Dendritic cell treated with granulocyte-macrophage colony-stimulating factor and Interleukin-4, amounts not matched to agents 40 ng/mL and 50 ng/mL, for 4 days (primary cell): ENCODE results near the gene COMT.

Experiments
- H3K27ac Mint-ChIP-seq: one replicate; pipeline ENCODE4 v1.8.0; 2022; ENCODE audit warnings: mild to moderate bottlenecking, mixed read lengths
- H3K27me3 Mint-ChIP-seq: one replicate; pipeline ENCODE4 v1.8.0; 2022; ENCODE audit warnings: mild to moderate bottlenecking, mixed read lengths
- H3K36me3 Mint-ChIP-seq: one replicate; pipeline ENCODE4 v1.8.0; 2022; ENCODE audit warnings: low read depth, mixed read lengths
- H3K4me1 Mint-ChIP-seq: one replicate; pipeline ENCODE4 v1.8.0; 2022; ENCODE audit warnings: low read depth, mixed read lengths
- H3K4me3 Mint-ChIP-seq: one replicate; pipeline ENCODE4 v1.8.0; 2022; ENCODE audit warnings: mild to moderate bottlenecking, moderate library complexity, mixed read lengths
- H3K9me3 Mint-ChIP-seq: one replicate; pipeline ENCODE4 v1.8.0; 2022; ENCODE audit warnings: mixed read lengths
- intact Hi-C: fragments of 100-400 bp; cut with micrococcal nuclease; formaldehyde crosslinking; loops from one replicate; pipeline ENCODE4 v1.15.0; 2022

The COMT gene

DNA sequence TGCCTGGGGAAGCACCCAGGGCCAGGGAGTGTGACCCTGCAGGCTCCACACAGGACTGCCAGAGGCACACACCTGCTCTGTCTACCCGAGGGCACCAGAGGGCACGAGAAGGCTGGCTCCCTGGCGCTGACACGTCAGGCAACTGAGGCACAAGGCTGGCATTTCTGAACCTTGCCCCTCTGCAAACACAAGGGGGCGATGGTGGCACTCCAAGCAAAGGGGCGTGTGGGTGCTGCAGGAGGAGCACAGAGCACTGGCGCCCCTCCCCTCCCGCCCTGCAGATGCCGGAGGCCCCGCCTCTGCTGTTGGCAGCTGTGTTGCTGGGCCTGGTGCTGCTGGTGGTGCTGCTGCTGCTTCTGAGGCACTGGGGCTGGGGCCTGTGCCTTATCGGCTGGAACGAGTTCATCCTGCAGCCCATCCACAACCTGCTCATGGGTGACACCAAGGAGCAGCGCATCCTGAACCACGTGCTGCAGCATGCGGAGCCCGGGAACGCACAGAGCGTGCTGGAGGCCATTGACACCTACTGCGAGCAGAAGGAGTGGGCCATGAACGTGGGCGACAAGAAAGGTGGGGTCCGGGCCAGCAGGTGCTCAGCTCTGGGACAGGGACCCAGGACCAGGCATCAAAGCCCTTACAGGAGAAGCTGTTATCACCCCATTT, 20.8 kb downstream of the COMT start:
- intact Hi-C loops, result no loop called here
- Mint-ChIP-seq H3K27me3 (no peaks in the 10 kb centered on the region), H3K4me3 (no peak overlapping the region), H3K9me3 (no peaks in the 10 kb centered on the region), H3K36me3 (peaks cover 88% of the 10 kb centered on the region), H3K27ac (no peak overlapping the region), H3K4me1 (peaks cover 23% of the 10 kb centered on the region)

DNA sequence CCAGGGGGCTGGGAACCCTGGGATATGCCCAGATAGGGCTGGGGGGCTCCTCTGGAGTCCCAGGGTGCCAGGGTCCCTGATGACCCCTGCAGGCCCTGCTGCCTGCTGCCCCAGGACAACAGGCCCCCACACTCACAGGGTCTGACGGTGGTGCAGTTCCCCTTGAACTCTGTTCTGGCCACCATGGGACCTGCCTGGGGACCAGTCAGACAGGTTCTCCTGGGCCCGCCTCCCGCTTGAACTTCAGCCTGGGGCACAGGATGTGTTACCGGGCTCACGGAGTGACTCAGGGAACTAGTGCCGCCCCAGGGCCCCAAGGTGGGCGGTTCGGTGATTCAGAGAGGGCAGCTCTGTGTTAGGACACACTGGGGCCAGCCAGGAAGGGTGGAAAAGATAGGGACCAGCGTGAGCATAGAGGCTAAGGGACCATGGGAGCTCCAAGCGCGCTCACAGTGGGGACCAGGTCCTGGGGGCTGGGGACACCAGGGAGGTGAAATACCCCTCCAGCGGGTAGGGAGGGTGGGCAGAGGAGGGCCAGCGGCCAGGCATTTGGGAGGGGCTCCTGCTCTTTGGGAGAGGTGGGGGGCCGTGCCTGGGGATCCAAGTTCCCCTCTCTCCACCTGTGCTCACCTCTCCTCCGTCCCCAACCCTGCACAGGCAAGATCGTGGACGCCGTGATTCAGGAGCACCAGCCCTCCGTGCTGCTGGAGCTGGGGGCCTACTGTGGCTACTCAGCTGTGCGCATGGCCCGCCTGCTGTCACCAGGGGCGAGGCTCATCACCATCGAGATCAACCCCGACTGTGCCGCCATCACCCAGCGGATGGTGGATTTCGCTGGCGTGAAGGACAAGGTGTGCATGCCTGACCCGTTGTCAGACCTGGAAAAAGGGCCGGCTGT, 21.6 kb downstream of the COMT start:
- H3K27me3 Mint-ChIP-seq, result no peaks in the 10 kb centered on the region
- no peaks in the 10 kb centered on the region for H3K9me3 Mint-ChIP-seq
- H3K4me1 Mint-ChIP-seq, result peaks cover 23% of the 10 kb centered on the region
- H3K4me3 Mint-ChIP-seq, result no peak overlapping the region
- intact Hi-C loops, result no loop called here
- H3K36me3 Mint-ChIP-seq, result peaks cover 93% of the 10 kb centered on the region
- H3K27ac Mint-ChIP-seq, result no peak overlapping the region

DNA sequence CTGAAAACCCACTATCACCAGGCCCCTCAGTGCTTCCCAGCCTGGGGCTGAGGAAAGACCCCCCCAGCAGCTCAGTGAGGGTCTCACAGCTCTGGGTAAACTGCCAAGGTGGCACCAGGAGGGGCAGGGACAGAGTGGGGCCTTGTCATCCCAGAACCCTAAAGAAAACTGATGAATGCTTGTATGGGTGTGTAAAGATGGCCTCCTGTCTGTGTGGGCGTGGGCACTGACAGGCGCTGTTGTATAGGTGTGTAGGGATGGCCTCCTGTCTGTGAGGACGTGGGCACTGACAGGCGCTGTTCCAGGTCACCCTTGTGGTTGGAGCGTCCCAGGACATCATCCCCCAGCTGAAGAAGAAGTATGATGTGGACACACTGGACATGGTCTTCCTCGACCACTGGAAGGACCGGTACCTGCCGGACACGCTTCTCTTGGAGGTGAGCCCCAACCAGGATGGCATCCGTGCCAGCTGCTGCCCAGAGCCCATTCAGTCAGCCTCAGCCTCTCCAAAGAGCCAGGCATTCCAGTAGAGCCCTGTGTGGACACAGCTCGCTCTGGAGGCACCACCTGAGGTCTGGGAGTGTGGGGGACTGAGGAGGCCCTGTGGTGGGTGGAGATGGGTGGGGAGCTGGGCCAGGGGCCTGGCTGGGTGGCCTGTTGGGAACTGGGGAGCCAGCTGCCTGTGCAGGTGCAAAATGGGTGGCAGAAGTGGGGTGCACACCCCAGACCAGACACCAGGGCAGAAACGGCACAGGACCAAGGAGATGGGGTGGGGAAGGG, 22.5 kb downstream of the COMT start:
- peaks cover 98% of the 10 kb centered on the region for H3K36me3 Mint-ChIP-seq
- H3K4me3 Mint-ChIP-seq, result no peak overlapping the region
- no peaks in the 10 kb centered on the region for H3K27me3 Mint-ChIP-seq
- peaks cover 19% of the 10 kb centered on the region for H3K4me1 Mint-ChIP-seq
- intact Hi-C loops, result no loop called here
- no peaks in the 10 kb centered on the region for H3K9me3 Mint-ChIP-seq
- no peak overlapping the region for H3K27ac Mint-ChIP-seq

DNA sequence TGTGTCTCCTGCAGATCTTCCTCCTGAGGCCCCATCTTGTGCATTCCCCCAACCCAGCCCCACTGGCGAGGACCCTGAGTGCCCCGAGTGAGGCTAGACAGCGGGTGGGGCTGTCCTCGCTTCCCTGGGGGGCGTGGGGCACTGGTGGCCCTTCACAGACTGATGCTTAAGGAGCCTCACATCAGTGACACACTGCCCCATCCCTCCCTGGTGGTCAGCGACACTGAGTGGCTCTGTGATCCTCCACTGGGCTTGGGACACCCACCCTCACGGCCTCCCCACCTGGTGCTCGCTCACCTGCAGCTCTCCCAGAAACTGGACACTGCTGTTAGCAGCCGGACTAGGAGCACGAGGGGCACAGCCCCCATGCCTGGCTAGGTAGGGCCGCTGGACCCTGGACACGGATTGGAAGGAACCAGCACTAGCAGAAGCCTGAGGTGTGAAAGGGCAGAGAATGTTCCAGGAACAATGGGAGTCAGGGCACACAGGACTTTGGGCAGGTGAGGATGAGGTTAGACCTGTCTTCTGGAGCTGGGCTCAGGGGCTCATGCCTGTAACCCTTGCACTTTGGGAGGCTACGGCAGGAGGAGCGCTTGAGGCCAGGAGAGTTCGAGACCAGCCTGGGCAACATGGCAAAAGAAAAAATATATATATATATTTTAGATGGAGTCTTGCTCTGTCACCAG, 23.3 kb downstream of the COMT start:
- Mint-ChIP-seq H3K4me3 (no peak overlapping the region), H3K4me1 (peaks cover 11% of the 10 kb centered on the region), H3K36me3 (peaks cover 98% of the 10 kb centered on the region), H3K27ac (no peak overlapping the region), H3K9me3 (no peaks in the 10 kb centered on the region), H3K27me3 (no peaks in the 10 kb centered on the region)
- intact Hi-C loops, result no loop called here

DNA sequence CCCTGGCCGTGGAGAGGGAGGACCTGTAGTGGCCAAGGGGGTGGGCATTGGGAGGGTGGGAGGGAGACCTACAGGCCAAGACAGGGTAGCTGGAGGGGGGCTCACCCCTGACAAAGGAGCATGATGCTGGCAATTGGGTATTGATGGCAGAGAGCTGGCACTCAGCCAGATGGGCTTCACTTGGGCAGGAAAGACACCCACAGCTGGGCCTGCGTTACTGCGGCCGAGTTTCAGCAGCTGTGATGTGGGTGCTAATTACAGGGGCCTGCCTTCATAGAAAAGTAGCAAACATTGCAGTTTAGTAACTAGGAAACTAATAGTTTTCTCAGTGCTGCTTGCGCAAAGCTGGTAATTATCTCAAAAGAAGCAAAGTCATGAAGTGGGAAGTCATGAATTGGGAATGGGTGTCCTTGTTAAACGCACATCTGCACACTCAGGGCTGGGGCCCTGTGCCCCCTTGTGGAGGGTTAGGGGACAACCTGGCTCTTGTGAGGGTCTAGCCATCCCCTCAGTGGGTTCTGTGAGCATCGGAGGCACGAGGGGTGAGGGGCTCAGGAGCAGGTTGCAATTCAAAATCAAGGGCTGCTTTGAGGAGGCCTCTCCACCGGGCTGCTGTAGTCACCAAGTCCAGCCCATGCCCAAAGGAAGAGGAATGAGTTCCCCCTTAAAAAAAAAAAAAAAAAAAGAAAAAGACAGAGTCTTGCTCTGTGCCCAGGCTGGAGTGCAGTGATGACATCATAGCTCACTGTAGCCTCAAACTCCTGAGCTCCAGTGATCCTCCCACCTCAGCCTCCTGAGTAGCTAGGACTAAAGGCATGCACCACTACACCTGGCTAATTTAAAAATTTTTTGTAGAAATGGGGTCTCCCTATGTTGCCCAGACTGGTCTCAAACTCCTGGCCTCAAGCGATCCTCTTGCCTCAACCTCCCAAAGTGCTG, 24.5 kb downstream of the COMT start:
- no peak overlapping the region for H3K4me3 Mint-ChIP-seq
- H3K4me1 Mint-ChIP-seq, result peaks cover 16% of the 10 kb centered on the region
- intact Hi-C loops, result no loop called here
- peaks cover 93% of the 10 kb centered on the region for H3K36me3 Mint-ChIP-seq
- no peak overlapping the region for H3K27ac Mint-ChIP-seq
- H3K9me3 Mint-ChIP-seq, result no peaks in the 10 kb centered on the region
- H3K27me3 Mint-ChIP-seq, result no peaks in the 10 kb centered on the region

DNA sequence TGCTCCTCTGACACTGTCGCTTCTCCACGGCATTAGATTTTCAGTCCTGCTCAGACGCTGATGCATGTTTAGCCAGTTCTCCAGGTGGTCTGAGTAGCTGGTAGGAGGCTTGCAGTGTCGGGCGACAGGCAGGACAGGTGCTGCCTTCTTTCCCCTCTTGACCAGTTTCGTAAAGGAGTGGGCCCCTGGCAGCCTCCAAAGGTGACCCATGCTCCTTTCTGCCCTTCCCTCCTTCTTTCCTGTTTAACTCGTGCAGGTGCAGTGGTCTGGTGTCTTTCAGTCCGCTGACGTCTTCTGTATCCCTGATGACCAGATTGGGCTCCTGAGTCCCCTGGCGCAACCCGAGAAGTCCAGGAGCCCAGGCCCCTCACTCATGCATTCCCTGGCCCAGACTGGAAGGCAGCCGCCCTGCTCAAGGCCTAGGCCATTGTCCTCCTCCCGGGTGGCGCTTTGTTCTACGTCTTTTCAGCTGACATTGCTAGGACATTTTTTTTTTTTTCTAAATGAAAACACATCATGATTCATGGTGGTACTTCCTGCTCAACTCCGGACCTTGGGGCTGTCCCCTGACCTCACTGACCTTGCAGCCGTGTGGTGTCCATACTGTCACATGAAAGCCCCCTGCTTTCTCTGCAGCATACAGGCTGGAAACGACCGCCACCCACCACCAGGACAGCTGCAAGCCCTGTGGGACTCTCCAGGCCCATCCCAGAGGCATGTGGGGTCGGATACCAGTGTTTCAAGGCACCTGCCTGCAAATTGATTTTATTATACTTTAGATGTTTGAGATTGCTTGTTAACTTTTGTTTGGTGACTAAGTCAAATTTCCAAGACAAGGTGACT, 25.6 kb downstream of the COMT start:
- Mint-ChIP-seq H3K4me3 (no peak overlapping the region), H3K4me1 (peaks cover 9% of the 10 kb centered on the region), H3K27ac (no peak overlapping the region), H3K27me3 (no peaks in the 10 kb centered on the region), H3K36me3 (peaks cover 89% of the 10 kb centered on the region), H3K9me3 (no peaks in the 10 kb centered on the region)
- intact Hi-C loops, result no loop called here

DNA sequence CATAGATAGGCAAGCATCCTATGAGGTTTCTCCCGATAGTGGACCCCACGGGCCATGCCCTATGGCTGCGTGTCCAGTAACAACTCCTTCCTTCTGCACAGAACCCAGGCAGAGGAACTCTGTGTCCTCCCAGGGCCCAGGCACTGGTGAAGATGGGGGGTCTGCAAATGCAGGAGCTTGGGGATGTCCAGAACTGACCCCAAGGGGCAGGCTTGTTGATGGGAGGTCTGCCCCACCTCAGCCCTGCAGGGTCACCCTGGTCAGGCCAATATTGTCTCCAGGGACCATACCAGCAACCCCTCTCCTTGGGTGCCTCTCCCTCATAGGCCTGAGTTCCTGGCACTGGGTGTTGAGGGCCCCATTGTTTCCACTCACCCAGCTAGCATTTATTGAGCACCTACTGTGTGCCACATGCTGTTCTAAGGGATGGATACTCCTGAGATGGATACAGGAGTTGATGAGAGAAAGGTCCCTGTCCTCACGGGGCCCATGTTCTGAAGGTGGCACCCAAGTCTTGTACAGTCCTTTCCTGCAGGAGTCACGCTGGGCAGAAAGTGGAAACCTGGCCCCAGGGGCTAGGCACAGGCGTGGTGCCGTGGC, 26.4 kb downstream of the COMT start:
- intact Hi-C loops, result no loop called here
- Mint-ChIP-seq H3K4me3 (no peak overlapping the region), H3K9me3 (no peaks in the 10 kb centered on the region), H3K4me1 (peaks cover 6% of the 10 kb centered on the region), H3K27me3 (no peaks in the 10 kb centered on the region), H3K36me3 (peaks cover 85% of the 10 kb centered on the region), H3K27ac (no peak overlapping the region)

DNA sequence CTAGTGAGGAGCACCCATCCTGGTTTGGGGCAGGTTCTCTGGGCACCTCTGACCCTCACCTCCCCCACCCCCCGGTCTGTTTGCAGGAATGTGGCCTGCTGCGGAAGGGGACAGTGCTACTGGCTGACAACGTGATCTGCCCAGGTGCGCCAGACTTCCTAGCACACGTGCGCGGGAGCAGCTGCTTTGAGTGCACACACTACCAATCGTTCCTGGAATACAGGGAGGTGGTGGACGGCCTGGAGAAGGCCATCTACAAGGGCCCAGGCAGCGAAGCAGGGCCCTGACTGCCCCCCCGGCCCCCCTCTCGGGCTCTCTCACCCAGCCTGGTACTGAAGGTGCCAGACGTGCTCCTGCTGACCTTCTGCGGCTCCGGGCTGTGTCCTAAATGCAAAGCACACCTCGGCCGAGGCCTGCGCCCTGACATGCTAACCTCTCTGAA, 26.9 kb downstream of the COMT start:
- Mint-ChIP-seq H3K27ac (no peak overlapping the region), H3K9me3 (no peaks in the 10 kb centered on the region)
- intact Hi-C loops, result no loop called here

DNA sequence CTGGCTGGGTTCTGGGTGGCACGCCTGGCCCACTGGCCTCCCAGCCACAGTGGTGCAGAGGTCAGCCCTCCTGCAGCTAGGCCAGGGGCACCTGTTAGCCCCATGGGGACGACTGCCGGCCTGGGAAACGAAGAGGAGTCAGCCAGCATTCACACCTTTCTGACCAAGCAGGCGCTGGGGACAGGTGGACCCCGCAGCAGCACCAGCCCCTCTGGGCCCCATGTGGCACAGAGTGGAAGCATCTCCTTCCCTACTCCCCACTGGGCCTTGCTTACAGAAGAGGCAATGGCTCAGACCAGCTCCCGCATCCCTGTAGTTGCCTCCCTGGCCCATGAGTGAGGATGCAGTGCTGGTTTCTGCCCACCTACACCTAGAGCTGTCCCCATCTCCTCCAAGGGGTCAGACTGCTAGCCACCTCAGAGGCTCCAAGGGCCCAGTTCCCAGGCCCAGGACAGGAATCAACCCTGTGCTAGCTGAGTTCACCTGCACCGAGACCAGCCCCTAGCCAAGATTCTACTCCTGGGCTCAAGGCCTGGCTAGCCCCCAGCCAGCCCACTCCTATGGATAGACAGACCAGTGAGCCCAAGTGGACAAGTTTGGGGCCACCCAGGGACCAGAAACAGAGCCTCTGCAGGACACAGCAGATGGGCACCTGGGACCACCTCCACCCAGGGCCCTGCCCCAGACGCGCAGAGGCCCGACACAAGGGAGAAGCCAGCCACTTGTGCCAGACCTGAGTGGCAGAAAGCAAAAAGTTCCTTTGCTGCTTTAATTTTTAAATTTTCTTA, 27.8 kb downstream of the COMT start:
- intact Hi-C loops, result no loop called here
- peaks cover 7% of the 10 kb centered on the region for H3K27me3 Mint-ChIP-seq
- H3K4me3 Mint-ChIP-seq, result no peak overlapping the region
- H3K36me3 Mint-ChIP-seq, result peaks cover 81% of the 10 kb centered on the region
- no peak overlapping the region for H3K27ac Mint-ChIP-seq
- peaks cover 7% of the 10 kb centered on the region for H3K4me1 Mint-ChIP-seq
- H3K9me3 Mint-ChIP-seq, result no peaks in the 10 kb centered on the region

More for the DNA sequence above, 26.9 kb downstream of the COMT start:
- no peaks in the 10 kb centered on the region for H3K27me3 Mint-ChIP-seq
- peaks cover 85% of the 10 kb centered on the region for H3K36me3 Mint-ChIP-seq
- H3K4me3 Mint-ChIP-seq, result no peak overlapping the region
- H3K4me1 Mint-ChIP-seq, result peaks cover 6% of the 10 kb centered on the region

DNA sequence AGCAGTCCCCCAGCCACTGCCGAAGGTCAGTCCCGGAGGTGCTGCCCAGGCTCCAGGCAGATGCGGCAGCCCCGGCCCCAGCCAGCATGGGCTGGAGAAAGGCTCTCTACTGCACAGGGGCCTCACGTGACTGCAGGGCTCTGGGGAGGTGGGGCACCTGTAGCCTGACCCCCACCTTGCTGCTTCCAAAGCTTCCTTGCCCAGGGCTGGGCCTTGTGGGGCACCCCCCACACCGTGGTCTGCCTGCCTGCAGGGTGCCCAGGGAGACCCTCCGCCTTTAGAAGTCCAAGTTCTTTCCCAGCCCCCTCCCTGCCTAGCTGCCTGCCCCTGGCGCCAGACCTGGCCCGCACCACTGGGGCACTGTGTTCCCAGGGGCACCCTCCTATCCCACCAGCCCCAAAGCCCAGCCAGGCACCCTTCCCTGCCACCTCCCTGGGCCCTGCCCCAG, 28.5 kb downstream of the COMT start:
- Mint-ChIP-seq H3K4me1 (peaks cover 14% of the 10 kb centered on the region), H3K27me3 (peaks cover 10% of the 10 kb centered on the region), H3K36me3 (peaks cover 74% of the 10 kb centered on the region), H3K27ac (no peak overlapping the region), H3K9me3 (no peaks in the 10 kb centered on the region), H3K4me3 (no peak overlapping the region)
- intact Hi-C loops, result loop anchor here (1.0 kb wide), 1 partner anchor 43 kb away; no protein-coding TSS in a partner anchor
